ENCODE results near the gene RENBP.
A peak's percentile ranks its signal among the peaks of the same experiment; 100 is the strongest.

RENBP gene

DNA sequence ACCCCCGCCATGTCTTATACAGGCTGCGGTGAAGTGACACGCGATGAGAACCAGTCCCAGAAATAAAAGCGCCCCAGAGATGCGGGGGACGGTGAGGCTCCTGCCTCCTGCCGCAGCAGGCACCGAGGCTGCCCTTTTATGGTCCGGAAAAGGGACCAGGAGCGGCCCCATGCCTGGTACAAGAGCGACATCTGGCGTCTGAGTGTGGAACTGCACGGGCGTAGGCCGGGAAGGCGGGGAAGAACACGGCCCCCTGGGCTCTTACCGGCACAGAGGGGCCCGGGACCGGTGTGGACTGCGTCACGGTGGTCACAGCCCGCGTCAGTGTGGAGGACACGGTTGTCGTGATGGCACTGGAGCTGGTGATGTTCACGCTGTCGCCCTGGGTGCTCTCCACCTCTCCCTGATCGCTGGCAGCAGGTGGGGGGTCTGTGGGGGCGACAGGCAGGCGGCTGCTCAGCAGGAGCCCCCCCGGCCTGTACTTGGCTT is 8.9 kb upstream of the RENBP start:
- DNase-seq: peak; percentile 45

DNA sequence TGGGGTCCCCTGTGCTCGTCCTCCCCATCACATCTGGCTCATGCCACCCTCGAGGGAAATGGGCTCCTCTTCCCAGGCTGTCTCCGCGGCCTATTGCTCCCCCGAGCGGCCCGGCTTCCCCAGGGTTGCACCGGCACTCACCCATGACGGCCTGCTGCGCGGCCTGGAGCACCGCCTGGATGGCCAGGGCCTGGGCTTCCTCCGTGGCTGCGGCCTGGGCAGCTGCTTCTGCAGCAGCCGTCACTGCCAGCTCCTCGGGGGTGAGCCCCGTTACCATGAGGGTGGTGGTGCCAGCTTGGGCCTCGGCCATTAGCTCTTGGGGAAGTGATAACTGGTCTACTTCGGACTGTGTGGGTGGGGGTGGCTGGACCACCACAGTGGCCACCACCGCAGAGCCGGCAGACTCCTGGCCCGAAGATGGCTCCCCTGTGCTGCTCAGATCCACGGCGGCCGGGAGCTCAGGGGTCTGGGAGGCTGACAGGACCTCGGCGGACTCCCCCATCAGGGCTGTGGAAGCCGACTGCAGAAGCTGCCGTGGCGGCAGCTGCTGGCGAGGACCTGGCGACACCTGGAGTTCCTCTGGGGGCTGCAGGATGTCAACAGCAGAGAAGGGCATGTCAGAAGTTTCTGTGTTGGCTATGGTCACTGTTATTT is 8.1 kb upstream of the RENBP start:
- no peak for DNase-seq

DNA sequence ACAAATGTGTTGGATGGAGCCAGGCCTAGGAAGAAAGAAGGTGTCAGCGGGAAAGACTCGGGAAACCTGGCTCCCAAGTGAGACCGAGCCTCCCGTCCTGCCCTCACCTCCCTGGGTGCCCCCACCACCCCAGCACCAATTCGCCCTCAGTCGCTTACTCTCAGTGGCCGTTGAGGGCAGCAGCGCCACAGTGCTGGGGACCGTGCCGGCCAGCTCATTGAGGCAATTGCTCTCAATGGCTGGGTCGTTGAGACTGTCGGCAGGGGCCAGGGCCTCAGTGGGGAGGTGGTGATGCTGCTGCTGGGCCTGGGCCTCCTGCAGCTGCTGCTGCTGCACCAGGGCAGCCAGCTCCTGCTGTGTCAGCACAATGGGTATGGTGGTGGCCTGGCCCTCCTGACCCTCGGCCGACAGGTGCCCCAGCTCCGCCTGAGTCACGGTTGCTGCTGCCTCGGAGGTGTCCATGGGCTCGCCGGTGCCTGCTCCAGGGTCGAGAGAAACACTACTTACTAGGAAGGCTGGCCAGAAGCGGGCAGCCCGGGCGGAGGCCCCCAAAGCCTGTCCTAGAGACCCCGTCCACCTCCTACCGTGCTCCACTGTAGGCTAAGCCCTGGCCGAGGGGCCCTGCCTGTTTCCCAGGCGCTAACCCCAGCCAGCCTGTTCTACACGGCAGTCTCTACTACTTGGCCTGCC is 7.4 kb upstream of the RENBP start:
- DNase-seq: no peak

DNA sequence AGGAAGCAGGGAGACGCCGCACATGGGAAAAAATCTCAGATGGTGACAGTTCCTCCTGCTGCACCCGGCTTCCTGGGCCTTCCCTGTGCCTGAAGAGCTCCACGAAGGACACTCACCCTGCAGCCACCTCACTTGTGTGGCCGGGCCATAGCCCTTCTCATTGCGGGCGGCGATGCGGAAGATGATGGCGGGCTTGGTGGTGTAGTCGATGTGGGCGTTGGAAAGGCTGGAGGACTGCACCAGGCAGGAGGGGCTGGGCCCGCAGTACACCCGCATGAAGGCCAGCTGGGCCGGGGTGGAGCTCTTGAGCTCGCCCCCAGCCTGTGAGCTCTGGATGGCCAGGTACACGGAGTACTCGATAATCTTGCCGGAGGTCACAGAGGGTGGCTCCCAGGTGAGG is 5.7 kb upstream of the RENBP start:
- DNase-seq: no peak

DNA sequence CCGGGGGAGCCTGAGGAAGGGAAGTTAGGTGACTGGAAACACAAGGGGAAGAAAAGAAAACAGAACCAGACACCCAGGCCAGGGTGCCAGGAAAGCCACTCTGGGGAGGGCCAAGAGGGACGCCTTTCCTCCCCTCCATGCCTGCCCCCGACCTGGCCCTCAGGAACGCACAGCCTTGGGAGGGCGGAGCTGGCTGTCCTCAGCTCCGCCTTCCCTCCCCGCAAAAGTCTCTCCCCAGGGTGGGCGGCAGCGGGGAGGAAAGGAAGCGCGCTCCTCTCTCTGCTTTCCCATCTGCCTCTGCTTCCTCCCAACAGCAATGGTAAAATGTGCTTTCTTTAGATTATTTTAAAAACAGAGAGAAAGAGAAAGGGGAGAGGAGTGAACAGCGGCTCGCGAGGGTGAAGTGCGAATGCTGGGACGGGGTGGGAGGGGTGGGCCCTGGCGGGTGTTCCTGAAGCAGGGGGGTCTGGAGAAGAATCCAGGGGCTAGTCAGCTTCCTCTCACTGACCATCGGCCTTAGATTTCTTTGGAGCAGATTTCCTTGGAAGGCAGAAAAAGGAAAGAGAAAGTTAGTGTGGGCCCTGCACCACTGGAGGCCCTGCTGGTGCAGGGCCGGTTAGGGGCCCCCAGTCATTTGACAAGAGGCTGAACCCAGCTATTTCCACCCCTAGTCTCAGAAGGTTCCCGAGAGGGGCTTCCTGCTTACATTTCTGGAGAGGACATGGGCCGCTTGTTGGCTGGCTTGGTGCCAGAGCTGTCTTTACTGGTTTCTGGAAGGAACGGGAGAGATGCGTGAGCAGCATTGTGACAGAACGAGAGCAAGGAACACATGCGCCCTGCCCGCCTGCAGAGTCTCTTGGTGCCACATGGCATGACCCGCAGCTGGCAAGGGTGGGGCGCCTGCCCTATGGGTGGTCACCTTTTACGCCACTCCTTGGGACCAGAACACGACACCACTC is 4.7 kb upstream of the RENBP start:
- peak; percentile 62 for DNase-seq

DNA sequence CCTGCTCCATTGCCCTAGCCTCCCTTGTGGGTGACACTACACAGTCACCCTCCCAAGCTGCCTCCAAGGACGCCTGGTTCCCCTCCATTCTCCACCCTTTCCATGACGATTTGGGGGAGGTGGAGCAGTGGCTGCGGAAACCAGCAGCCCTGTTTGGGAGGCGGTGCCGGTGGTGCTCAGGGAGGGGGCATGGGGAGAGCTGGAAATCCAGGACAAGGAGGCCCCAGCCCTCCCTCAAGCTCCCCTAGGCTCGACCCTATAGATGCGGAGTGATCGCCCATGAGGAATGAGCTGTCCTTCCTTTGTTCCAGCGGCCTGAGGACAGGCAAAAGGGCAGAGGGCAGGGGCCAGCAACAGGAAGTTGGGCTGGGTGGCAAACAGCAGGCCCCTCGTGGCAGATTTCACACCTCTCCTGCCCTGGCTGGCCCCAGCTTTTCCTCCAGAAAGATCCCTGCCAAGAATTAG is 3.6 kb upstream of the RENBP start:
- DNase-seq: no peak

DNA sequence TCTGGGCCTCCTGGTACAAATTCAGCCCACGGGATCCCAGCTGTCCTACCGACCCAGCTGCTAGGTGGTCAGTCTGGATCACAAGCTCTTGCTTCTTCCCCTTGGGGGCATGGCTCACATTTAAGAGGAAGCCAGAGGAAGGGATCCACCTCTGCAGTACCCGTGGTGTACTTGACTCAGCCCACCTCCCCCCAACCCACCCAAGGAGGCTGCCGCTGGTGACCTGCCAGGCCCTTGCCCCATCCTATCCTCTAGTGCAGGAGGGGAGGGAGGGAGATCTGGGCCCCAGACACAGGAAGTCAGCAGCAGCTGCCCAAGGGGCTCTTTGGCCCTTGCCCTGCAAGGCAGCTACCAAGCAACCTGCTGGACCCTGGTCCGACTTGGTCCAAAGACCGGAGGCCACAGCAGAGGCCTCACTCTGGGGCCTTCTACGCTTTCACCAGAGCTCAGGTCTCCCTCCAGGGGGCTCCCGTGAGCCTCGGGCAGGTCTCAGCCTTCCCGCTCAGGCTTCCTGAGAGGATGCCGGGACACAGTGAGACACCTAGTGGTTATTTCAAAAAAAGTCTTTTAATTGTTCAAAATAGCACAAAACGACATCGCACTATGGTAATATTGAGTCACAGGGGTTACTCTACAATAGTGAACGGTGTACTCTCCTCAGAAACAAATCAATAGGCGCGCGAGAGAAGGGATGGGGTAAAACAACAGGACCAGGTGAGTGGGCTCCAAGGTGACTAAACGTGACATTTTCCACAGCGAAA is 2.7 kb upstream of the RENBP start:
- DNase-seq: peak; percentile 73

DNA sequence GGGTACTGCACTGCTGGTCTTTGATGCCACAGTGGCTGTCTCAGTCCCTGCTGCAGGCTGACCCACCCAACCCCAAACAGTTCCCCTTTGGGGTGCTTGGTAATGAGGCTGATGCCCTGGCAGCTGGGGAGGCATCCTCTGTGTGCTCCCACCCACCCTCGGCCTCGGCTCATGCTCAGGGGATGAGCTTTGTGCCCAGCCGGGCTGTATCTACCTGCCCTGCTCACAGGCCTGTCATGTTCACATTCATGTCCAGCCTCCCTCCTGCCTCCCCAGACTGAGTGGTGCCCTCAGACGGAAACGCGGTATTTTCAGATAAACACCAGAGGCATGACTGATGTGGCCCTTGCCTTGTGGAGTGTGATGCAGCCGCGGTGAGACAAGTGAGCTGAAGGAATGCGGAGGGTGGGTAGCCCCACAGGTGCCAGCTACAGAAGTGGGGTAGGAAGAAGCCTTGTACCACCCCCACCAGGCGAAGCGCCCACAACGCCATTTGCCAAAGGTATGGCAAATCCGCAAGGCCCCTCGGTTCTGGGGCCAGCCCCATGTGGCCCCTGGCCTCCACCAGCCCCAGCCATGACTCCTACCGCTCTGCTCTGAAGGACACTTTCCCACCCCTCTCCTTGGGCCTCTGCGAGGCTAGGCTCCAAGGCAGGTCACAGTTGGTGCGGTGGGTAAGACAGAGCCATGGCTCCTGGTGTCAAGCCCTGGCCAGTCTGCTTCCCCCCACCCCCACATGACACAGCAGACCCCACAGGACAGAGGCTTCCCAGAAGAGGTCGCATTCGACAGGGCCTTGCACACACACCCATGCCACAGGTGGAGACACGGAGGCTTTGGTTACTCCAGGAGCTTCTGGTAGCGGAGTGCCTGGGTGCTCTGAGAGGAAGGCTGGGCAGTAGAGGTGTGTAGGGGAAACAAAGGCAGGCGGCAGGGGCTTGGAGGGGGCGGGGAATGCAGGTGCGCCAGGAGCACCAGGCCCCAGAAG is 1.8 kb upstream of the RENBP start:
- DNase-seq: no peak

DNA sequence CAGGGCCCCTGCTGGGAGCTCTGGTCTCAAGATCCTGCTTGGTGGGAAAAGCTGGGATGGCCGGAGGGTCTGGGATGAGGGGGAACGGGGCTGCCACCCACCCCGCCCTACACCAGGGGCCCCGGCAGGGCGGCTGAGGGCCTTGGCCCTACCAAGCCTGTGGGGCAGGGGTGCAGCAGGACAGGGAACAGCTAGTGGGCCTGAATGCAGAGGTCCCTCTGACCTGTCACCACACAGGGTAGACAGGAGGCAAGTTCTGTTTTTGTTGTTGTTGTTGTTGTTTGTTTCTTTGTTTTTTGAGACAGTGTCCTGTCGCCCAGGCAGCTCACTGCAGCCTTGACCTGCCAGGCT is 332 bp upstream of the RENBP start:
- DNase-seq: no peak

DNA sequence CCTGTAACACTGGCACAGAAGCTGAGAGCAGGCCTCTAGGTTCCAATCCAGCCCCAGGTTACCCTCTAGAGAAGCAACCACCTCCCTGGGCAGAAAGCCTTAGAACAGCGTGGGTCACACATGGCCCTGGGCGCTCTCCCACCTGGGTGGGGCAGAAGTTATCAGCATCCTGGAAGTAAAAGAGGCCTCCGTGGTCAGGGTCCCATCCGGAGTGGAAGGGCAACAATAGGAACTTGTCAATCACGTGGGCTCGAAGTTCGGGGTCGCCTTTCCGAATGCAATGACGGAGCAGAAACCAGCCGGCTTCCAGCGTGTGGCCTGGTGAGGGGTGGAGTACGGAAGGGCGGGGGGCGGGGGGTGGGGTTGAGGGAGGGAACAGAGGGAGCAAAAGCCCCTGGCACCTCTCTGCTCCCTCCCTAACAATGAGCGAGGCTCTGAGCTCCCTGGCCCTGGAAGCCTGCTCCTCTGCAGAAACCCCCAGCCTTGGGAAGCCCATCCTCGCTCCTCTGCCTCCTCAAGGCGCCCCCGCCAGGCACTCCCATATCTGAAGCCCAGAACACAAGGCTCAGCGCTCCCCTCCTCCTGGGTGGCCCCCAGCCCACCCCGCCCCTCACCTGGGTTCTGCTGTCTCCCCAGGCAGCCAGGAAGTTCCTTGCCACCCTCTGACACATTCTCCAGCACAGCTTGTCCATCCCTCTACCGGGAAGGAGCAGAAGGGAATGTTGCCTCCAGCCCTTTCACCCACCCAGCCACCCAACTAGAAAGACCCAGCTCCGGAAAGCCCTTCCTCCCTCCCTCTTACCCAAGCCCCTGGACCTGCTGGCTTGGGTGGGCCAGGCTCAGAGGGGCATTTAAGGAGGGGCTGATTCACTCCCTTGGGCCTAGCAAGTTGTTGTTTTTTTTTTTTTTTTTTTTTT is 2.8 kb downstream of the RENBP start:
- peak; percentile 95 for DNase-seq

DNA sequence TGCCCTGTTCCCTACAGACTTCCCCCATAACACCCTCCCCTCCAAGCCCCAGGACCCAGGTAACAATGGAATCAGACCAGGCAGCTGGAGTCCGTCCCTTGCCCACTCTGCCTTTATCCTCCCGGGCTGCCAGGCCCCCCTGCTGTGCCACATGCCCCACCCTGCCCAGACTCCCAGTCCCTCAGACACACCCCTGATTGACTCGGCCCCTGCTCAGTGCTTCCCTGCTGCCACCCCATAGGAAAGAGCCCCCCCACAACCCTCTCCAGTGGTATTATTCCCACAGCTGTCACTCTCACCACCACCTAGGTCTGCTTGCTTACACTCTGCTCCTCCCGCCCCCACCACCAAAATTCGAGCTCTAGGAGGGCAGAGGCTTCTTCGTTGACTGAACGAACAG is 4.9 kb downstream of the RENBP start:
- DNase-seq: no peak

DNA sequence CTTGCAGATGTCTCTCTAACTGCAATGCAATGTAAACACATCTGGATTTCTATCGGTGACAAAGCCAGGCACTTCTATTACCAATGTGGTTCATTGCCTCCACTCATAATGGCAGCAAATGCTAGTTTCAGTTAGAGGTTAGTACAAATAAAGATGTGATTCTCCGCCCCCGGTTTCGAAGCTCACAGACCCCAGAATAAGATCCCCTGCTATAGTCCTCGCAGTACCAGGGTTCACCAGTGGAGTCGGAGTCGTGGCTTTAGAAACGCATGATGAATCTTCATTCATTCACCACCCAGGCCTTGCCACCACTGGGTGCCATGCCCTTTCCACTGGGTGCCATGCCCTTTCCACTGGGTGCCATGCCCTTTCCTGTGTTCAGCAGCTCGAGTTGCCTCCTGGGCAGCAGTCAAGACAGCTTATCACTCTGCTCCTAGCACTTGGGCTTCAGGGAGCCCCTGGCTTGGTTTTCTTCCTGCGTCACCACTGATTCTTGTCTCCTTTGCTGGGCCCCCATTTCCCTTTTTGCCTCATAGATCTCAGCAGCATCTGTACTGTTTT is 6.1 kb downstream of the RENBP start:
- DNase-seq: no peak

DNA sequence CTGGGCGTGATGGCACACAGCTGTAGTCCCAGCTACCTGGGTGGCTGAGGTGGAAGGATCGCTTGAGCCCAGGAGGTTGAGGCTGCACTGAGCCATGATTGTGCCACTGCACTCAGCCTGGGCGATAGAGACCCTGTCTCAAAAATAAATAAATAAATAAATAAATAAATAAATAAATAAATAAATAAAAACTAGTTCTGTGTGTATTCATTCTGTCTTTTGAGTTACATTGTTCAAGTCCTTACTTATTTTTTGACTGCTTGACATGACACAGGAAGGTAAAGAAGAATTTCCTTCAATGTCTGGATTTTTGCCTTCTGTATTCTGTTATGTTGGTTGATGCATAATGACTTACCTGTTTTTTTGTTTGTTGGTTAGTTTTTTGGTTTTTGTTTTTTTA is 7.4 kb downstream of the RENBP start:
- DNase-seq: no peak

DNA sequence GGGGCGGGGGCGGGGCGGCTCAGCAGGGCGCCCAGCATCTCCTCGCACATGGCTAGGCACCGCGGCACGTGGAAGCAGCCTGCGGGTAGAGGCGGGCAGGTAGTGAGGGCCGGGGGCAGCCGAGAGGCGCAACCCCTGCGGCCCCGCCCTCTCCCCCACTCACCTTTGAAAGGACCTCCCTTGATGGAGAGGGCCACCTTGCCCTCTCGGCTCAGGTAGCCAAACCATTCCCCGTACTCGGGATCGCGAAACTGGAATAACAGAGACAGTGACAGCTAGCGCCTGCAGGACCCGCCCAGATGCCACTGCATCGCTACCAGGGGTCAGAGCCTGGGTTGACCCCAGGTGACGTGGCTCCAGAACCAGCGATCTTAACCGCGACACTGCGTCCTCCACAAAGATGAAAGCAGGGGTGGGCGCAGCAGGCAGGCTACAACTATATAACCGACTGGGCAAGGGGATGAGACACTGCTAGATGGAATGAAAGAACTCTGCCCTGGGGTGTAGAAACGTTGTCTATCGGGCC is 9.1 kb downstream of the RENBP start:
- no peak for DNase-seq

DNA sequence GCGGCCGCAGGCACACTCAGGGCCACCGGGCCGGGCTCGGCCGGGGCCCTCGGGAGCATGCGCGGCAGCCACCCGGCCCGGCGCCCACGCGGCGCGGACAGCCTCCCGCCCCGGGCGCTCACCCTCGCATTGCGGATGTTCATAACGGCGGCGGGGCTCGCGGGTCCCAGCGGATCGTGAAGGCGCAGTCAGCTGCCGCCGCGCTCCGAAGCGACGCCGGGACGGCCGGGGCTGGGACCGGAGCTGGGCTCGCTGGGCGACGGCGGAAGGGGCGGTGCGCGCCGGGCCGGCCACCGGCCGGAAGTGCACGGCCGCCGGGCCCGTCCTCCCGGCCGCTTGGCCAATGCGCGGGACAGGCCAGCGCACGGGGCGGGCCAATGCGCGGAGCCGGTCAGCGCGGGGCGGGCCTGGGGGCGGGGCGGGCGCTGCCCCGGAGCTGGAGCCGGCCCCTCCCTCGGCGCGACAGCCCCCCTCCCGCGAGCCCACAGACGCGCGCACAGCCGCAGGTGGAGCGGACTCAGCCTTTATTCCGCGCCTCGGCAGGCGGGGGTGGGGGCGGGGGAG is 9.6 kb downstream of the RENBP start, which contains the start of gene NAA10:
Gene NAA10 (minus strand): TSS at position 276 of the 564 bp plus-strand sequence. CDS start 133 bp downstream, at position 143.
- DNase-seq: peak; percentile 72

DNA sequence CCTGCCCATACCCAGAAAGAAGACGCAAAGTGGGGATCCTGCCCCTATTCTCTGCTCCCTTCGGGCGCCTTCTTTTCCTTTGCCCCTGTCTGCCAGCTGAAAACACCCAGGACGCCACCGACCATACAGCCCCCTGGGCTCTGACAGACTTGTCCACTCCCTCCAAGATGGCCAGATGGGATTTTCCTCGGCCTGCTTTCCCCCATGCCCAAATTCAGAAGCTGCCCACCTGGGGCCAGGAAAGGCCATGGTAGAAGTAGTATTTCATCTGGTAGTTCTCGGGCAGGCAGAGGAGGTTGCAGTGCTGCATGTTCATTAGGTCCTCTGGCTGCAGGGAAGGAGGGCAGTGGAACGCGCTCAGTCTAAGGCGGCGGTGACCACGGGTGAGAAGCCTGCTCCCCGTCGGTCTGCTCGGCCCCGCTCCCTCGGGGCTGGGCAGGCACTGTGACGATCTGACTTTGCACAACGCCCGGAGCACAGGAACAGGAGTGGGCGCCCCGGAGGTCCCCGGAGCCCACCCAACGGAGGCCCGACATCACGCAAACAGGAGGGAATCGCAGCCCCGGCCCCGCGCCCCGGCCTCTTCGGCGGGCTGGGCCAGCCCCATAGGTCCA is 10.2 kb downstream of the RENBP start:
- DNase-seq: no peak

DNA sequence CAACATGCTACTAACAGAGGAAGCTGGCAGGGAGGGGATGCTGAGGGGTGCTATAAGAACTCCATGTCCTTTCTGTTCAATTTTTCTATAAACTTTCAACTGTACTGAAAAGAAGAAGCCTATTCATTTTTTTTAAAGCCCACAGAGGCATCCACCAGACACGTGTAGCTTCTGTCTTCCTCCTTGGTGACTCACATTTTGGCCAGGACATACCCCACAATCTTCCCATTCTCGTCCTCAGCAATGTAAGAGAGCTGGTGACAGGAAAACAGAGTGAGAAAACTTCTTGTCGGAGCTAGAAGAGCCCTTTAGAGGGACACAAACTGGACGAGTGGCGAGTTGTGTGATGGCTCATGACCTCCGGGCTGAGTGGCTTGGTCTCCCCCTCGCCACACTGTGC is 10.7 kb downstream of the RENBP start:
- no peak for DNase-seq

DNA sequence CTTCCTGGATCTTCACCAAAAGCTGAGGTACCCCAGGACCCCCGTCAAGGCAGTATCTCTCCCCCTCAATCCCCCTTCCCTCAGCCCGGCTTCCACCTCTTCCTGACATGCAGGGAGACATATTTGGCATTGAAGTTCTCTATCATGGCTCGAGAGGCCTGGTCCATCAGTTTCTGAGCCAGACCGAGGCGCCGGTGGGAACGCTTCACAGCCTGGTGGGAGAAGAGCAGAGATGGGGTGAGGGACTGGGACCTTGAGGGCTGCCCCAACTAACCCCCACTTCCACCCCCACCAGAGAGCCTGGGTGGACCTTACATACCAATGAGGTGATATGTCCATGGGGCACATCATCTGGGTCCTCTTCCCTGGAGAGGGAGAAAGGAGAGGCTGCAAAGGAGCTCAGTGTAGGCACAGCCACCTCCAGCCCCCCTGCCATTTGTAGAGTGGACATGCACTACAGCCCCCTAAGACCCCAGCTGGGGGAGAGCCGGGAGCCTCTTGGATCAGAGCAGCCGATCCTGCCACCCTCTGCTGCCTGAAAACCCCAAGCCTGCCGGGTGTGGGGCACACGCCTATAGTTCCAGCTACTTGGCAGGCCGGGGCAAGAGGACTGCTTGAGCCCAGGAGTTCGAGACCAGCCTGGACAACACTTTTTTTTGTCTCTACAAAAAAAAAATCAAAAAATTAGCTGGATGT is 12.1 kb downstream of the RENBP start:
- no peak for DNase-seq

All from GDM1 (cell line).